Thyroid gland (tissue), 4 donors: ENCODE results near the gene CFAP20DC. TPM values are rescaled to one million over a fixed set of nuclear protein-coding genes. Genes with fewer than 3 reads are reported as not detected.

Experiments
- DNase-seq, 2 donors: peaks; one replicate each; pipeline ENCODE4 v3.0.0-alpha.2; 2019
- H3K27ac ChIP-seq, 3 donors: fragments of 200-600 bp; sonication (generic); 1 replicate in 2 of 3; 2 replicates in 1 of 3; pipeline ENCODE4 v1.5.1; 2016 to 2019; ENCODE audit warnings: mild to moderate bottlenecking in 1 of 3, moderate library complexity in 1 of 3
- H3K27me3 ChIP-seq: fragments of 200-600 bp; sonication (generic); one replicate; pipeline ENCODE4 v1.5.1; 2019
- H3K36me3 ChIP-seq, 2 donors: fragments of 200-600 bp; sonication (generic); one replicate each; pipeline ENCODE4 v1.5.1; 2016 to 2019
- H3K4me1 ChIP-seq, 2 donors: fragments of 200-600 bp; sonication (generic); one replicate each; pipeline ENCODE4 v1.5.1; 2017 to 2019
- H3K4me3 ChIP-seq, 3 donors: fragments of 200-600 bp; sonication (generic); replicated peaks in 1 of 3; 1 replicate in 2 of 3; 2 replicates in 1 of 3; pipeline ENCODE4 v1.5.1; 2016; ENCODE audit warnings: mild to moderate bottlenecking in 1 of 3
- H3K9me3 ChIP-seq: fragments of 200-600 bp; sonication (generic); one replicate; pipeline ENCODE4 v1.5.1; 2017
- CTCF ChIP-seq, 6 experiments: fragments of 200-600 bp in 3 of 6; fragments of 450-650 bp in 3 of 6; sonication (generic) in 3 of 6; IDR thresholded peaks; one replicate each; pipeline ENCODE4 v1.5.1; 2016 to 2019; ENCODE audit warnings: antibody characterized with exemption in 6 of 6, mild to moderate bottlenecking in 2 of 6, inconsistent platforms in 1 of 6, moderate library complexity in 1 of 6
- POLR2A ChIP-seq, 2 donors: fragments of 450-650 bp; IDR thresholded peaks; one replicate each; pipeline ENCODE4 v1.6.1; 2017; ENCODE audit warnings: antibody characterized with exemption in 2 of 2, mild to moderate bottlenecking in 2 of 2, moderate library complexity in 1 of 2
- WGBS, 2 donors: methylation state at CpG; one replicate each; pipeline ENCODE4 v1.1.5; 2017; 5-methylcytosine and 5-hydroxymethylcytosine counted together
- intact Hi-C: fragments of 100-400 bp; cut with DNase I; formaldehyde crosslinking; loops from one replicate; pipeline ENCODE4 v1.15.1; 2023
- total RNA-seq, 4 donors: library from RNA; depleted of rRNA; stranded (reverse); fragments of >200 nt; gene quantifications; one replicate each; pipeline ENCODE4 v1.2.3, GENCODE V29; 2016

Gene CFAP20DC
- total RNA-seq, 4 donors from 2014 or later: 0.20 to 0.92 (median 0.60) TPM

GRCh38 chr3:58993547-58993946, 56.3 kb downstream of the CFAP20DC start:
- no peaks in the 10 kb centered on the region for H3K4me1 ChIP-seq
- DNase-seq: no peak
- WGBS, 2 donors: 91 to 94% methylated on average over 2 of the region's 2 CpGs
- intact Hi-C loops: no loop called here
- H3K27me3 ChIP-seq: no peaks in the 10 kb centered on the region
- H3K9me3 ChIP-seq: no peaks in the 10 kb centered on the region
- no peak overlapping the region for H3K4me3 ChIP-seq
- H3K27ac ChIP-seq: no peak overlapping the region
- no peaks in the 10 kb centered on the region for H3K36me3 ChIP-seq
- TF ChIP-seq POLR2A (IDR thresholded peaks at IDR 0.05): no peak
- no peak for TF ChIP-seq CTCF (IDR thresholded peaks at IDR 0.05)

GRCh38 chr3:58991623-58992022, 58.2 kb downstream of the CFAP20DC start:
- Histone ChIP-seq H3K4me3 (no peak overlapping the region), H3K27ac (no peak overlapping the region), H3K27me3 (no peaks in the 10 kb centered on the region), H3K9me3 (no peaks in the 10 kb centered on the region), H3K36me3 (no peaks in the 10 kb centered on the region), H3K4me1 (no peaks in the 10 kb centered on the region)
- DNase-seq: no peak
- WGBS, 2 donors: 93 to 97% methylated on average over 5 of the region's 5 CpGs
- no peak for TF ChIP-seq POLR2A (IDR thresholded peaks at IDR 0.05)
- TF ChIP-seq CTCF (IDR thresholded peaks at IDR 0.05): no peak
- intact Hi-C loops: no loop called here

GRCh38 chr3:58991026-58991425, 58.8 kb downstream of the CFAP20DC start:
- H3K4me1 ChIP-seq: no peaks in the 10 kb centered on the region
- no peaks in the 10 kb centered on the region for H3K36me3 ChIP-seq
- DNase-seq: no peak
- no peak overlapping the region for H3K27ac ChIP-seq
- H3K4me3 ChIP-seq: no peak overlapping the region
- no peaks in the 10 kb centered on the region for H3K27me3 ChIP-seq
- intact Hi-C loops: no loop called here
- no peaks in the 10 kb centered on the region for H3K9me3 ChIP-seq
- TF ChIP-seq CTCF (IDR thresholded peaks at IDR 0.05) (no peak), POLR2A (IDR thresholded peaks at IDR 0.05) (no peak)

GRCh38 chr3:58989955-58990354, 59.9 kb downstream of the CFAP20DC start:
- no peaks in the 10 kb centered on the region for H3K4me1 ChIP-seq
- no peaks in the 10 kb centered on the region for H3K36me3 ChIP-seq
- H3K27me3 ChIP-seq: no peaks in the 10 kb centered on the region
- H3K4me3 ChIP-seq: no peak overlapping the region
- no peaks in the 10 kb centered on the region for H3K9me3 ChIP-seq
- intact Hi-C loops: no loop called here
- no peak for DNase-seq
- H3K27ac ChIP-seq: no peak overlapping the region
- no peak for TF ChIP-seq CTCF (IDR thresholded peaks at IDR 0.05)
- no peak for TF ChIP-seq POLR2A (IDR thresholded peaks at IDR 0.05)

- Histone ChIP-seq H3K36me3 (no peaks in the 10 kb centered on the region), H3K27ac (no peak overlapping the region), H3K27me3 (no peaks in the 10 kb centered on the region), H3K4me3 (no peak overlapping the region), H3K4me1 (no peaks in the 10 kb centered on the region), H3K9me3 (no peaks in the 10 kb centered on the region)
- TF ChIP-seq CTCF (IDR thresholded peaks at IDR 0.05) (no peak), POLR2A (IDR thresholded peaks at IDR 0.05) (no peak)
- no peak for DNase-seq
- intact Hi-C loops: no loop called here
These were observed 60.7 kb downstream of the CFAP20DC start for GRCh38 chr3:58989163-58989562.
